NCI-H2029 treated with DMSO at 0.1 percent for 48 hours (cell line): ENCODE results near the gene CFAP410.

ENCODE experiments used
- DNase-seq: peaks from one replicate; lab custom pipeline; 2025; lab: John Stamatoyannopoulos, UW

The CFAP410 gene

DNA sequence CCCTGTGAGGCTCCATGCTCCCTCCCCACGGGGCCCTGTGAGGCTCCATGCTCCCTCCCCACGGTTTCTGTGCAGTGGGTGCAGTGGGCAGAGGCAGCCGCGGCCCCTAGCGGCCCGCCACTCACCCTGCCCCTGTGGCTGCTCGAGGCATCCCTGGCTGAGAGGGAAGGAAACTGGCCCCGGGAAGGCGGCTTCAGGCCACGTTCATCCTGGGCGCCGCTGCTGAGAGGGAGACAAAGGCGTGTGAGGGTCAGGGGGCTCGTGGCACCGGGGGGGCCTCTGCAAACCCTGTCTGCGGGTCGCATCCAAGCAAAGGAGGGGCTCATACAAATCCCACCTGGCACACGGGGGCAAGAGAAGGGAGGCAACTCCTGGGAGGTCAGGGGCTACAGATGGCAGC lies 8.5 kb downstream of the CFAP410 start:
- no peak for DNase-seq

DNA sequence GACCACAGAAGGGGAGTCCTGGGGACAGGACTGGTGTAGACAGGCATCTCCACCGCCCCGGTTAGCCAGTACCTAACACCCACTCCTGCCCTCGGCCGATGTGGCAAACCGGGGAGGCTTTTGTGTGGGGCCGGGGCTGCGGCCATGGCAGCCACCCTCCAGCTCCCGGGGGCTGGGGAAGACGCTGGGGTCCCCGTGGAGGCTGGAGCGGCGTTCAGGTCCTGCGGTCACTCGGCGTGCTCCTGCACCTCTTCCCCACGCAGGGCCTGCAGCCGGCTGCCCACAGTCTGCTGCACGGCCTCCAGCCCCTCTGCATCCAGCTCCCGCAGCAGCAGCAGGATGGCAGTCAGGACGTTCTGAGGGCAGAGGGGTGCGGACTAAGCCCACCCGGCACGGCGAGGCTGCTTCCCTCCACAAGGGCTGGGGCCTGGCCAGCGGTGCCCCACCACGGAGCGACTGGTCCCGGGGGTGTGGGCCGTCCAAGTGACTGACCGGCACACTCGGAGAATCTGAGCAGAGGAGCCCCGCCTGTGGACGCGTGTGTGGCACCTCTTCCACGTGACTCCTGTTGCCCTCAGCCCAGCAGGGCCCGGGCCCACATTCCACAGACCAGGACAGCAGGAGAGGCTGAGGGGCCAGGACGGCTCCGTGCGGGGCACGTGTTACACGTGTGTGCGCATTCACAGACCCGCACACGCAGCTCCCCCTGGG lies 9.1 kb downstream of the CFAP410 start:
- no peak for DNase-seq

DNA sequence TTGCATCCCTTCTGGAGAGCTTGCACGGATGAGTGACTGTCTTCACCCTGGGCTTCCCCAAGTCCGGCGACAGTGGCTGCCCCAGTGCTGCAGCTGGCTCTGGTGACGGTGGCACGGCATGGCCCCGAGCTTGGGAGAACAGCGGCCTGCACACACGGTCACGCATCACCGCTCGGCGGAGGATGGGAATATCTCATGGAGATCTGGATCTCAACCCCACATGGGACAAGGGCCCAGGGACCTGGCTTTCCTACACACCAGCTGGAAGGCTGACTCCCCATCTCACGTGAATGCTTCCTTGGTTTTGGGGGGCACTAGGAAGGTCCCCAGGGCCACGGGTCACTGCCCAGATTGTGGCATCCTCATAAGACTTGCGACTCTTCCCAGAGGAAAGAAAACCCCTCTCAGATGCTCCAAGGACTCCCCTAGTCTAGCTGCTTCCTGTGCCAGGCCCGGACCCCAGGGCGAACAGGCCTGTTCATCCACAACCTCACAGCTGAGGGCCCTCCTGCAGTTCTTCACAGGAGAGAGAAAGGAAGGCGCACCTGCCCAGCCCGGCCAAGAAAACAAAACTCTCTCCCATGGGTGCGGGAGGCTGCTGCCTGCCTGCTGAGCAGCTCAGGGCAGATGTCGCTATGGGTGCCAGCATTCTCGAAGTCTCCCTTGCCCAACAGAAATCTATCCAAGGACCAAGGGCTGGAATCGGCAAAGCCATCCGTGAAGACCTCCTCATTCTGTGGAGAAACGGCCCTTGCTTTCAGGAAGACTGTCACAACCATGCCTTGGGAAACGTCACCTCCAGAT lies 9.9 kb downstream of the CFAP410 start:
- no peak for DNase-seq

DNA sequence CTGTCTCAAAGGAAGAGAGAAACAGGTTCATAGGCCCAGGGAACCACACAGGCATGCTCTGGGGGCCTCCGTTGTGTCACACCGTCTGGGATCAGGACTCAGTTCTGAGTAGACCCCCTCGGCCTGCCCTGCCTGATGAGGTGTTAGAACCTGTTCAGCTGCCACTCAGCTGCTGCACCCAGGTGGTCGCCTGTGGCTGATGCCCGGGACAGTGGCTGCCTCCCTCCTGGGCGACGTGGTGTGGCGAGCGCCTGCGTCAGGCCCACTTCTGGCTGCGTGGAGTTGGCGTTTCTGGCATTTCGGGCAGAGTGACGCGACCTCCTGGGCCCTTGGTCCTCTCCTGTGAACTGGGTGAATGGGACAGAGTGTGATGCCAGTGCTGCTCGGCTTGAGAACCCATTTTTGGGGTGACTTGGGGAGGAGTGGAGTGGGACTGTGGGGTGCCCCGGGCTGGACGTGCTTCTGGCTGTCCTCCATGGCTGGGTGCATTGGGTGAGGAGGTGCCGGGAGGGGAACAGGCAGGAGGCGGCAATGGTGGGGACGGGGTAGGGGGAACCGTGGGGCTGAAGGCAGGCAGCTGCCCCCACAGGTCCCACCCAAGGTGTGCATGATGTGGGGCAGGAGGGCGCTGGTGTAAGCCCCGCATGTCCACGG lies 10.8 kb downstream of the CFAP410 start:
- no peak for DNase-seq

DNA sequence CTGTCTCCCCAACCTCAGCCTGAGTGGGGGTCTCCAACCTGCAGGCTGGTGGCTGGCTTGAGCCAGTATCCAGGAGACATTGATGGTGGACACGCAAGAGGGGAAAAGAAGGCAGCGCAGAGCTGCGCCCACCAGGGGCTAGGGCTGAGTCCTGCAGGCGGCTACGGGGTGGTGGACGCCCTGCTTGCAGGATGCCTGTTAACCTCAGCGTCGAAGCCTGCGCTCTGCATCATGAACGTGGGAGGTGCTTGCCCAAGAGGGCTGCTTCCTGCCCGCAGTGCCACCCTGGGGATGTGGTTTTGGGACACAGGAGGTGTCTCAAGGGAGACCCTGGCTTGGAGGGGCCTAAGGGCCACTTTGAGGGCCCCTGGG lies 11.6 kb downstream of the CFAP410 start:
- no peak for DNase-seq

DNA sequence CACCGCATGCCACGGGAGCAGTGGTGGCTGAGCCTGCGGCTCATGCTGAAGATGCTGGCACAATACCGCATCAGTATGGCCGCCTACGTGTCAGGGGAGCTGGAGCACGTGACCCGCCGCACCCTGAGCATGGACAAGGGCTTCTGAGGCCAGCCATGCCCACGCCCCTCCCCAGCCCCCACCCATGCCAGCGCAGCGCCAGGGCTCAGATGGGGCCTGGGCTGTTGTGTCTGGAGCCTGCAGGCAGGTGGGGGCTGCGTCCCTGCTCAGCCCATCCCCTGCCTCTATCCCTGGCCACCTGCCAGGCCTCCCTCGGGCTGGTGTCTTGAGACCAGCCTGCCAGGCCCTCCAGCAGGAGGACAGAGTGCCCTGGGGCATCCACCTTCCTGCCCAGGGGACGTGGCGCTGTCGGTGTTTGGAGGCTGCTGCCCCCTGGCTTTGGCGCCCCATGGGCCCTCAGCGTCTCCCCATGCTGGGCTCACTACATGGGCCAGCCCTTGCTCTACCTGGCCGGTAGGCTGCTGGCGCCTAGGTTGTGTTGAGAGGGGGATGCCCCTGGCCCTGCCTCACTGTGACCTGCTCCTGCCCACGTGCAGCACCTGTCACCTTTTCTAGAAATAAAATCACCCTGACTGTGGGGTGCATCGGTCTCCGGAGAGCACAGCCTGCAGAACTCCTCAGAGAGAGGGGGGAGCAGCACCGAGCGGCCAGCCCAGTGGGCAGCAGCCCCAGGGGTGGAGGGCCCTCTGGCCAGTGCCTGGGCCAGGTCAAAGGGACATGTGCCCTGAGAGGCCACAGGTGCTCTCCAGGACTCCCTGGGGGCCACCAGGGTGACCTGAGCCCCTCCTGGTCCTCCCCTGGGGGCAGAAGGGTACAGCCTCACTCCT lies 12.2 kb downstream of the CFAP410 start:
- DNase-seq = no peak

DNA sequence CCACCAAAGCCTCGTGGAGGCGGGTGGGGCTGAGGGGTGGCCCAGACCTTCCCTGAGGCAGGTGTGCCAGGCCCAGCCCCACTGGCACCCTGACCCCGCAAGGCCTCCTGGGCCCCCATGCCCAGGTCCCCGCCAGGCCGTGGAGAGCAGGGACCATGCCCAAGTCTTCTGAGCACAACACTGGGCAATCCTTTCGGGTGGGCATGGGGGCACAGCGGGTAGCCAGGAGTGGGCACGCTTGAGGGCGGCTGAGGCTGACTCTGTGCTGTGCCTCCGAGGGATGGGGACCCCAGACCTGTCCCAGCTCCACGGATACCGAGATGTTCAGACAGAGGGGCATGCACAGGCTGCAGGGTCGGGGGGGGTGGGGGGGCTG lies 12.9 kb downstream of the CFAP410 start:
- DNase-seq = no peak

DNA sequence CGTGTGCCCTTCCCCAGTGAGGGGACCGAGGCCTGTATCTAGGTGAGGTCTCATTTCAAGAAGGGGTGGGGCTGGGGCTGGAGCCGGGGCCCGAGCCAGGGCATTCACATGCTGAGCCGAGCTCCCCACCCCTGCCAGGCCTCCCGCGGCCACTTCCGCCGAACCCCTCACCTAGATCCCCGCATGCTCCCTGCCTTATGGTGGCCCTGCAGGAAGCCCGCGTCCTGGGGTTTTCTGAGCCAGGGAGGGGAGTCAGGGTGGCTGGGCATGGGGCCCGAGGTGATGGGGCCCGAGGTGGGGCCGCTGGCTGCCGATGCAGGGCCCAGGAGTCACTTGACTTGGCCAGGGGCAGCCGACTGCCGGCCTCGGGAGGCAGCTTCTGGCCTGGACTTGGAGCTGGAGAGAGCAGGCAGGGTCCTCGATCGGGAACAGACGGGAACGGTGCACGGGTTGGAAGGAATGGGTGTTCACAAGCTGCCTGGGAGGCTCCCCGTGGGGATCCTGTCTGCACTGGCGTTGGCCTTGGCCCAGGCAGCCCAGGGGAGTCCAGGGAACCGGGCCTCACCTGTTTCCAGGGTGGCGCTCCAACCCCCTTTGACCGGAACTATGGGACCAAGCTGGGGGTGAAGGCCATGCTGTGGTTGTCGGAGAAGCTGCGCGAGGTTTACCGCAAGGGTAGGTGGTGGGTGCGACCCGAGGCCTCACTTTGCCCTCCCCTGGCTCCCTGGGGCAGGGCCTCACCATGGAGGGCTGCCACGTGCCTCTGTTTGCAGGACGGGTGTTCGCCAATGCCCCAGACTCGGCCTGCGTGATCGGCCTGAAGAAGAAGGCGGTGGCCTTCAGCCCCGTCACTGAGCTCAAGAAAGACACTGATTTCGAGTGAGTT lies 13.6 kb downstream of the CFAP410 start:
- DNase-seq = no peak

DNA sequence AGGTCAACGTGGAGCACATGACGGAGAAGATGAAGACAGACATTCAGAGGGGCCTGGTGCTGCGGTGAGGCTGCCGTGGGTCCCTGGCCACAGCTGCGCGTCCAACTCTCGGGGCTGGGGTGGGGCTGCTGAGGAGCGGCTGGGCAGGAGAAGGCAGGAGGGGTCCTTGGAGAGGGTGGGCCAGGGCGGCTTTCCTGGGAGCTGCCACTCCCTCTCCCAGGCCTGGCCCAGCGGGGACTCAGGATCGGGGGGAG lies 14.4 kb downstream of the CFAP410 start:
- no peak for DNase-seq

DNA sequence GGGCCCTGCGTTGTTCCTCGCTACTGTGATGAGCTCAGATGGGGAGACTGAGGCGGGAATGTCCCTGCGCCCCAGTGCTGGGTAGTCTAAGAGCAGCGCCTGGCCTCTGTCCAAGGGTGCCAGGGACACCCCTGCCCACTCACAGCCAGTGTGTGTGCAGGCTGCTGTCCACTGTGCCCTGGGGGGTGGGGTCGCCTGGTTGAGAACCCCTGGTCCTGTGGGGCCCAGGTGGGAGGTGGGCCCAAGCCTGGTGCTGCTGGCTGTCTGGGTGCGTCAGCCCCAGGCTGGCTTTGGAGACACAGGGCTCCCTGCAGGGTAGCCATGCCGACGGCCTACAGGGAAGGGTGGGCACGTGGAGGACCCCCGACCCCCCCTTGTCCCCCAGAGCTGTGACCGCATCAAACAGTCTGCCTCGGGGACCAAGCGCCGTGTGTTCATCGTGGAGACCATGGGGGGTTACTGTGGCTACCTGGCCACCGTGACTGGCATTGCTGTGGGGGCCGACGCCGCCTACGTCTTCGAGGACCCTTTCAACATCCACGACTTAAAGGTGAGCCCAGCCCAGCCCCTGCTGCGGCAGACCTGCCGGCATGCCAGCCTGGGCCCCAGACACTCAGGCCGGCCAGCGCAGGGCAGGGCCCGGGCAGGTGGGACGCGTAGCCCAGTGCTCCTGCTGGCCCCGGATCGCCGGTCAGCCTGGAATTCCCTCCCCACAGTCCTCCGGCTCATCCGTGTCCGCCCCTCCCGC lies 14.9 kb downstream of the CFAP410 start:
- DNase-seq = no peak

DNA sequence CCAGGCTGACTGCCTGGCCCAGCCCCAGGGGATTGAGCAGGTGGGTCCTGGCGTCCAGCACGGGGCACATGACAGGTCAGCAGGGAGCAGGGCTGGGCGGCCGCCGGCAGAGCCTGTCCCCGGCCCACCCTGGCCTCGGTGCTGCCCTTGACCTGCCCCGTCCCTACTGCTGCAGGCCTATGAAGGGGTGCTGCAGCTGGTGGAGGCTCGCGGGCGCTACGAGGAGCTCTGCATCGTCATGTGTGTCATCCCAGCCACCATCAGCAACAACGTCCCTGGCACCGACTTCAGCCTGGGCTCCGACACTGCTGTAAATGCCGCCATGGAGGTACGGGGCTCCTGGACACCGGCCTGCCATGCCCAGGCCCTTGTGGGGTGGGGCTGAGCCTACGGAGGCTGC lies 15.6 kb downstream of the CFAP410 start:
- no peak for DNase-seq

DNA sequence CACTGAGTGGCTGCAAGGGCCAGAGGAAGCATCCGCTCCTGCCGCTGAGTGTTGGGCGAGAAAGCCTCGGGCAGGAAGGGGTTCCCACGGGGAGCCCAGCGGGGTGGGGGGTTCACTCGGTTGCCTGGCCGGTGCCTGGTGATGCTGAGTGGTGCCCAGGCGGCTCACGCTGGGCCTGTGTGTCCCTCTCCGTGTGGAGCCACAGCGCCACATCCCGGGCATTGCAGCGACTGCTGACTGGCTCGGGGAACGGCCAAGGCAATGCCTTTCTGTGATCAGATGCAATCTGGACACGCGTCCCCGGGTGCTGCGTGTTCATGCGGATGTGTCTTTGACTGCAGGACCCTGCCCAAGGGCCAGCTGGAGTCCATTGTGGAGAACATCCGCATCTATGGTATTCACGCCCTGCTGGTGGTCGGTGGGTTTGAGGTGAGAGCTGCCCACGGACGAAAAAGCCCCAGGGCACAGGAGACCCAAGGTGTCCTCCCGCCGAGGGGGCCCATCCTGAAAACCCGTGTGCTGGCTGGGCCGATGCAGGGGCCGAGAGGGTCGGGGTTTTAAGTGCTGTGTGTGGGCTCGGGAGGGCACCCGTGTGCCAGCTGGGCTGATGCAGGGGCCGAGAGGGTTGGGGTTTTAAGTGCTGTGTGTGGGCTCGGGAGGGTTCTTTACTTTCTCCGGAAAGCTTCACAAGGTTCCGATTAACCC lies 16.4 kb downstream of the CFAP410 start:
- no peak for DNase-seq

DNA sequence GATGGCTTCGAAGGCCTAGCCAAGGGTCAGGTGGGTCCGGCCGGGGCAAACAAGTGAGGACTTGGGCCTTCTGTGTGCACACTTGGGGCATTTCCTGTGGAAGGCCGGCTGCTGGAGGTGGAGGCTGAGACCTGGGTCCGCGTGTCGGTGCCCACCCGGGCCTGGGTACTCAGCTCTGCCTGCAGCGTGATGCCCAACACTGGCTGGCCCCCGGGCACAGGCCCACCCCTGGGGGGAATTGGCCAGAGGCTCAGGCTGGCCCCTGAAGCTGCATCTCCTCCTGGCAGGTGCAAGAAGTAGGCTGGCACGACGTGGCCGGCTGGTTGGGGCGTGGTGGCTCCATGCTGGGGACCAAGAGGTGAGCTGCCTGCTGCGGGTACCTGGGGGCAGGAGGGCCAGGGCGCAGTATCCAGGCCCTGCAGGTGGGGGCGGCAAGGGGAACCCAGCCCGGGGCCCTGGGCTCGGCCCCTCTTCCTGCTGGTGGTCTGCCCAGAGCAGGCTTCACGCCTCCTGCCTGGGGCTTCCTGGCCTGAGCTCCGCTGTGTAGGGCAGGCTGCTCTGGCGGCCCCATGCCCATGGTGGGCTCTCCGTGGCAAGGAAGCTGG lies 17.2 kb downstream of the CFAP410 start:
- DNase-seq = no peak

DNA sequence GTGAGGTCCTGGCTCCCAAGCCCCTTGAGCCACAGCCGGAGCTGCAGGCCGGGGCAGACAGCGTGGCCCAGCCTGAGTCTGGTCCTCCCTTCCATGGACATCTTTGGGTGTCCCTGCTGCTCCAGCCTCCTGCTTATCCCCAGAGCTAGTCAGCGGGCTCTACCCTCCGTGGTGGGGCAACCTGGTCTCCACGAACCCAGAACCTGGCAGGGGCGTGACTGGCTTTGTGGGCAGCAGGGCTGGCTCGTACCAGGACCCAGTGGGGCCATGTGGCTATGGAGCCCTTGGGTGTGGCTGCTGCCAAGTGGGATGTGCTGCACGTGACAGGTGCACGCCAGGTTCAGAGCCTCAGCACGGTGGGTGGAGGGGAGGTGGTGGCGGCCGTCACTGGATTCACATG lies 18.3 kb downstream of the CFAP410 start:
- no peak for DNase-seq

DNA sequence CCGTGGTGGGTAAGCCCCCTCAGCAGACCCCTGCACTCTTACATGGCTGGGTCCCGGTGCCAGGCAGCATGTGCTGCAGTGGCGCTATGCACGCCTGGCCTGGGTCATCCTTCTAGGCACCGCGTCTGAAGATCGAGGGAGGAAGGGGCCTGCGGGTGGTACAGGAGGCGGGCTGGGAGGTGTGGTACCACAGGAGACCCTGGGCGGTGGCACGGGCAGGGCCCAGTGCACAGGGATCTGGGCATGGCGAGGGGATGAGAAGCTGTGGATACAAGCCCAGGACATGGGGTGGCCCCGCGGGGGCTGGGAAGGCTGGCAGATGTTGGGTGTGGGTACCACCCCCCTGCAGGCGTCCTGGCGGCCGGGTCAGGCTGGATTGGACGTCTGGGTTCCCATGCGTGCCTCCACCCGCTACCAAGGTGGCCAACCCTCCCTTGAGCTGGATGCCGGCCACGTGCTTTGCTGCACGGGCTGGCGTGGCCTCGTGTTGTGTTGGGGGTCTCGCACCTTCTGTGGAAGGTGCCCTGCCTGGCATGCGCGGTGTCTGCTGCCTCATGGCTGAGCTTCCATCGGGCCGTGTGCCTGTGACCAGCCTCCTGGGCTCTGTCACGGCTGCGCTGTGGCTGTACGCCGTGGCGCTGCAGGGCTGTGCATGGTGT lies 19.7 kb downstream of the CFAP410 start:
- DNase-seq = no peak

DNA sequence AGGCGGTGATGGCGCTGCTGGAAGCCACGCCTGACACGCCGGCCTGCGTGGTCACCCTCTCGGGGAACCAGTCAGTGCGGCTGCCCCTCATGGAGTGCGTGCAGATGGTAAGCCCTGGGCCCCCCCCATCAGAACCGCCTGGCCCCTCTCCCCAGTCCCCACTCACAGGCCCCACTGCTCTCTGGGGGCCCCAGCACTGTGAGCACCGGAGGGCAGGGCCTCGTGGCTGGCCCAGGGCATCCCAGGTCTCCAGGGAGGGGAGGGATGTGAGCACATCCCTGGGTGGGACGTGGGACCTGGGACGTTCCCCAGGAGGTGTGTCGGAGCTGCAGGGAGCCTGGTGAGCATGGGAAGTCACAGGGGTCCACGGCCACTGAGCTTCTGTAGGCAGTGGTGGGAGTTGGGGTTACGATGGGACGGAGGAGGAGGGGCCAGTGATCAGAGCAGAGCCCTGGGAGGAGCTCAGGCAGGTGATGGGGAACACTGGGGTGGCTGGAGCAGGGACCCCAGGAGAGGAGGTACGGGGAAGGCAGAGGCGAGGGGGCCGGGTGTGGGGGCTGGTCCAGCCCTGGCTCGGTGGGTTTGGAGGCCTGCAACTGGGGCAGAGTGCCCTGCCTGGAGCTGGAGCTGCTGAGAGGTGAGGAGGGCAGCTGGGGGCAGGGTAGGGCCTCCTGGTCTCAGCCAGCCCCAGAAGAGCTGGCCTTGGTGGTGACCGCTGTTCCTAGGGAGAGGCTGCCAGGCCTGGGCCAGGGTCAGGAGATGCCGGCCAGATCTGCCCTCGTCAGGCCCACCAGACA lies 20.5 kb downstream of the CFAP410 start:
- DNase-seq = no peak

DNA sequence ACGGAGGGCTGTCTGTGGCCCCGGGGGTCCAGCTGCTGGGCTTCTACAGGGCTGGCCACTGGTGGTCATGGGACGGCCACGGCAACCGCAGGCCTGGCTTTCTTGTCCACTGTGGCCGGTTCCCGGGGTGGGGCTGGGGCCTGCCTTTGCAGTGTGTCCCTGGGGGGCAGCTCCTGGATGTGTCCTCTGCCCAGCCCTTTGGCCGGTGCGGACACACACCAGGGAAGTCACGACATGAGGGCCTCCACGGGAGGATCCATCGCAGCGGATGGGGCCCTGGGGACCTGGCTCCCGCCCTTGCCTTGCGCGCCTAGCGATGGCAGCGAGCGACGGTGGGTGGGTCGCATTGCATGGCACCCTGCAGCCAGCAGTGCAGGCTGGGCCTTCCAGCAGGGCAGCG lies 21.3 kb downstream of the CFAP410 start:
- DNase-seq = no peak

DNA sequence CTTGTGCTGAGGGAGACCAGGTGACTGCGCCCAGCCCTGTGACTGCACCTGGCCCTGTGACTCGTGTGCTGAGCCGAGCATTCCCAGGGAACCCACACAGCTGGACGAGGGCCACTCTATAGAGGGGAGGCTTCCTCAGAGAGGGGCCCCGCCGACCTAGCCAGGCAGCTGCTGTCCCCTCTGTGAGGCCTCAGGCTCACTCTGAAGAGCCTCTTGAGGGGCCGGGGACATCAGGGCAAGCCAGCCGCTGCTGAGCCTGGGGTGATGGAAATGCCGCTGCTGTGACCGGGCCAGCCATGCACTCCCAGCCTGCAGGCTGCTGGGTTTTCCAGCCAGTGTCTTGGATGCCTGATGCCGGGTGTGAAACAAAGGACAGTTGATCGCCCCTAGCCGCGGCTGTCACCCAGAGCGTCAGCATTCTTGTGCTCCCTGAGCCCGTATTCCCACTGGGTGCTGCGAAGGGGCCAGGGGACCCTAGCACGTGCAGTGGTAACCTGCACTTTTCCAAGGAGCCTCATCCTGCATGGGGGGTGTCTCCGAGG lies 21.9 kb downstream of the CFAP410 start:
- no peak for DNase-seq
